ENCODE measurements around the gene TMEM63B.

Gene TMEM63B

DNA sequence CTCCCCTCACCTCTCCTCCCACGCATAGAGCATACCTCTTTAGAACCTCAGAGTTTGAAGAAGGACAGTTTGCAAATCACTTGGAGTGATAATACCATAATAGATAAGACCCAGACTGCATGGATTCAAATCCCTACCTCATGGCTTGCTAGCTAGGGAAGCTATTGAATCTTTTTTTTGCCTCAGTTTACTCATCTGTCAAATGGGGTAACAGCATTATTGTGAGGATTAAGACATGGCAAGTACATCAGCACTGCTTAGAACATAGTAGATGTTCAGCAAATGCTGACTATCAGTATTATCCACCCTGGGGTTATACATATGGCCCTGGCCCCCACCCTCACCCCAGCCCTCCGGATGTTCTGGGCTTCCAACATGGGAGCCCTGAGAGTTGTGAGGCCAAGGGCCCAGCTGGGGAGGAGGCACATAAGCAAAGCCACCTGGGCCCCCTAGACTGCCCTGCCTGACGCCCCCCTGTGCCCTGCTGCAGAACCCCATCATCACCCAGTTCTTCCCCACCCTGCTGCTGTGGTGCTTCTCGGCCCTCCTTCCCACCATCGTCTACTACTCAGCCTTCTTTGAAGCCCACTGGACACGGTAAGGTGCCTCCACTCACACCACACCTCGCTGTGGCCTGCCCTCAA lies 22.1 kb downstream of the TMEM63B start:
- no peak for TF ChIP-seq TAF1 (IDR thresholded peaks at IDR 0.05; ENCODE audit: borderline replicate concordance, insufficient read depth, low read length)
- TF ChIP-seq FOXP2 (optimal IDR thresholded peaks at IDR 0.05; ENCODE audit: borderline replicate concordance, extremely low read depth, extremely low read length, insufficient read depth) = no peak
- TF ChIP-seq, protein P1, sequence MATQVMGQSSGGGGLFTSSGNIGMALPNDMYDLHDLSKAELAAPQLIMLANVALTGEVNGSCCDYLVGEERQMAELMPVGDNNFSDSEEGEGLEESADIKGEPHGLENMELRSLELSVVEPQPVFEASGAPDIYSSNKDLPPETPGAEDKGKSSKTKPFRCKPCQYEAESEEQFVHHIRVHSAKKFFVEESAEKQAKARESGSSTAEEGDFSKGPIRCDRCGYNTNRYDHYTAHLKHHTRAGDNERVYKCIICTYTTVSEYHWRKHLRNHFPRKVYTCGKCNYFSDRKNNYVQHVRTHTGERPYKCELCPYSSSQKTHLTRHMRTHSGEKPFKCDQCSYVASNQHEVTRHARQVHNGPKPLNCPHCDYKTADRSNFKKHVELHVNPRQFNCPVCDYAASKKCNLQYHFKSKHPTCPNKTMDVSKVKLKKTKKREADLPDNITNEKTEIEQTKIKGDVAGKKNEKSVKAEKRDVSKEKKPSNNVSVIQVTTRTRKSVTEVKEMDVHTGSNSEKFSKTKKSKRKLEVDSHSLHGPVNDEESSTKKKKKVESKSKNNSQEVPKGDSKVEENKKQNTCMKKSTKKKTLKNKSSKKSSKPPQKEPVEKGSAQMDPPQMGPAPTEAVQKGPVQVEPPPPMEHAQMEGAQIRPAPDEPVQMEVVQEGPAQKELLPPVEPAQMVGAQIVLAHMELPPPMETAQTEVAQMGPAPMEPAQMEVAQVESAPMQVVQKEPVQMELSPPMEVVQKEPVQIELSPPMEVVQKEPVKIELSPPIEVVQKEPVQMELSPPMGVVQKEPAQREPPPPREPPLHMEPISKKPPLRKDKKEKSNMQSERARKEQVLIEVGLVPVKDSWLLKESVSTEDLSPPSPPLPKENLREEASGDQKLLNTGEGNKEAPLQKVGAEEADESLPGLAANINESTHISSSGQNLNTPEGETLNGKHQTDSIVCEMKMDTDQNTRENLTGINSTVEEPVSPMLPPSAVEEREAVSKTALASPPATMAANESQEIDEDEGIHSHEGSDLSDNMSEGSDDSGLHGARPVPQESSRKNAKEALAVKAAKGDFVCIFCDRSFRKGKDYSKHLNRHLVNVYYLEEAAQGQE (IDR thresholded peaks at IDR 0.05; ENCODE audit: insufficient read depth in 1 of 2, low read depth in 2 of 2, low read length in 2 of 2) = no peak
- TF ChIP-seq POLR2AphosphoS5 (IDR thresholded peaks at IDR 0.05; ENCODE audit: low read depth, low read length) = no peak
- no peak for TF ChIP-seq SIN3A (IDR thresholded peaks at IDR 0.05; ENCODE audit: borderline replicate concordance, insufficient read depth, low read length)

DNA sequence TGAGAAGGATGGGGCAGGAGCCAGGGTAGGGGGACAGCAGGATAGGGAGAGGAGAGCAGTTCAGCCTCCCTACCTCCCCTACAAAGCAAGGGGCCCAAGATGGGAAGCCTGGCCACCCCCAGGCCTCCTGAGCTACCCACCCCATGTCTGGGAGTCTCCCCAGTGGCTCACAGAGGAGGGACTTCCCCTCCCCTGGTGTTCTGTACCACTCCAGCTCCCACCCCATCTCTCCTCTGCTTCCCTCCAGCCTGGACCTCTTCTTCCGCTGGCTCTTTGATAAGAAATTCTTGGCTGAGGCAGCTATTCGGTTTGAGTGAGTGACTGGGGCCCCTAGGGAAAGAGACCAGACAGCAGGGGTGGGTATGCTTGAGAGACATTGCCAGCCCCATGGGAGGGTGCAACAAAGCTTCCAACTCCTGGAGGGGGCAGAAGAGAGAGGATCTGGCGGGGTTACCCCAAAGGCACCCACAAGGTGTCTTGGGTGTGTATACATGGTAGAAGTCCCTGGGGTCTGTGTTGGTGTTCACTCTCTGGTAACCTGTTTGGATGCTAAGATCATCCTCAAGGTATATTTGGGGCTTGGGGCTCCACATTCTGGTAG lies 23.1 kb downstream of the TMEM63B start:
- TF ChIP-seq TAF1 (IDR thresholded peaks at IDR 0.05; ENCODE audit: borderline replicate concordance, insufficient read depth, low read length) (no peak), SIN3A (IDR thresholded peaks at IDR 0.05; ENCODE audit: borderline replicate concordance, insufficient read depth, low read length) (no peak), POLR2AphosphoS5 (IDR thresholded peaks at IDR 0.05; ENCODE audit: low read depth, low read length) (no peak), FOXP2 (optimal IDR thresholded peaks at IDR 0.05; ENCODE audit: borderline replicate concordance, extremely low read depth, extremely low read length, insufficient read depth) (no peak)
- TF ChIP-seq, protein P1 (IDR thresholded peaks at IDR 0.05; ENCODE audit: insufficient read depth in 1 of 2, low read depth in 2 of 2, low read length in 2 of 2) = no peak

DNA sequence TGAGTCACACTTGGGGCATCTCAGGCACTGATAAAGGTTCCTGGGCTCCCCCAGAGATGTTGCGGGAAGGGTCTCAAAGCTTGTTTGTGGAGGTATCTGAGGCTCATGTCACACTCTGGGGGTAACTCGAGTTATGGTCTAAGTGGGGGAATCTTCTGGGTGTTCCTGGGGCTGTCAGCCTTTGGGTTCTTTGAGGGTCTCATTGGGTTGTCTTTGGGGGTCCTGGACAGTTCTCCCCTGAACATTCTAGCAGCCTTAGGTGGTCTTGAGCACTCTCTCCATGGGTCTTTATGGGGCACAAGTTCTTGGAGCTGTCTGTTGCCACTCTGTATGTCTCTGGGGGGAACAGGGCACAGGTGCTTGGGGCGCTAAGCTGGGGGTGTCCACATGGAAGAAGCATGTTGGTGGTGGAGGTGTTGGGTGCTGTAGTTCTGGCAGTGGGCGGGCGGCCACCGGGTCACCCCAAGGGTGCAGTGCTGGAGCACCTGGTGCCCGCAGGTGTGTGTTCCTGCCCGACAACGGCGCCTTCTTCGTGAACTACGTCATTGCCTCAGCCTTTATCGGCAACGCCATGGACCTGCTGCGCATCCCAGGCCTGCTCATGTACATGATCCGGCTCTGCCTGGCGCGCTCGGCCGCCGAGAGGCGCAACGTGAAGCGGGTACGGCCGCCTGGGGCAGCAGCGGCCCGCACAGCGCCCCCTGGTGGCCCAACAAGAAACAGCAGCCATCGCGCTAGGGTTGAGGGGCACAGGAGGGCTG lies 24.2 kb downstream of the TMEM63B start:
- TF ChIP-seq FOXP2 (optimal IDR thresholded peaks at IDR 0.05; ENCODE audit: borderline replicate concordance, extremely low read depth, extremely low read length, insufficient read depth) (peak; percentile 92), SIN3A (IDR thresholded peaks at IDR 0.05; ENCODE audit: borderline replicate concordance, insufficient read depth, low read length) (no peak), TAF1 (IDR thresholded peaks at IDR 0.05; ENCODE audit: borderline replicate concordance, insufficient read depth, low read length) (no peak), POLR2AphosphoS5 (IDR thresholded peaks at IDR 0.05; ENCODE audit: low read depth, low read length) (no peak)
- TF ChIP-seq, protein P1 (IDR thresholded peaks at IDR 0.05; ENCODE audit: insufficient read depth in 1 of 2, low read depth in 2 of 2, low read length in 2 of 2) = no peak

DNA sequence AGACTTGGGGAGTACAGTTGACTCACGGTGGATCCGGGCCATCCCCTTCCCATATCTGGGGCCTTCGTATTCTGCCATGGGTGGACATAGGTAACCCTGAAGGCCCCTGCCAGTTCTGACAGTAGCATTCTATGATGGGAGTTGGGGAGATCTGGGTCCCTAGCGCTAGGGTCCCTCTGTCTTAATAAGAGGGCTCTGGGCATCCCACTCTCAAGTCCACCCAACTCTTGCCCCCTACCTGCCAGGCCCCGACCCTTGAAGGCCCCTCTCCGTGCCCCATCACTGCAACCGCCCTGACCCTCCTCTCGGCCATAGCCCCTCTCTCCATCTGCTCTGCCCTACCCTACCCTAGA lies 24.7 kb downstream of the TMEM63B start:
- TF ChIP-seq TAF1 (IDR thresholded peaks at IDR 0.05; ENCODE audit: borderline replicate concordance, insufficient read depth, low read length) (no peak), FOXP2 (optimal IDR thresholded peaks at IDR 0.05; ENCODE audit: borderline replicate concordance, extremely low read depth, extremely low read length, insufficient read depth) (no peak), SIN3A (IDR thresholded peaks at IDR 0.05; ENCODE audit: borderline replicate concordance, insufficient read depth, low read length) (no peak), POLR2AphosphoS5 (IDR thresholded peaks at IDR 0.05; ENCODE audit: low read depth, low read length) (no peak)
- TF ChIP-seq, protein P1 (IDR thresholded peaks at IDR 0.05; ENCODE audit: insufficient read depth in 1 of 2, low read depth in 2 of 2, low read length in 2 of 2) = no peak
